Fibroblast of mammary gland (primary cell): Measurements from ENCODE around the gene RBM27.
A peak's percentile ranks its signal among the peaks of the same experiment; 100 is the strongest.
"Not testable (repeated sequence)": the region's sequence is repeated elsewhere in the genome, so short reads cannot be mapped to it uniquely, and the experiment has no call there.

Experiments
- DNase-seq: peaks from one replicate; pipeline ENCODE4 v3.0.0-alpha.2; 2010; ENCODE audit warnings: low read depth
- H3K4me3 ChIP-seq: 2 replicates; pipeline ENCODE4 v1.5.1; 2011; ENCODE audit warnings: low read depth, mild to moderate bottlenecking, low read length, moderate library complexity; ENCODE audit not compliant: control insufficient read depth
- TF ChIP-seq, protein P1 (sequence below): conservative IDR thresholded peaks from 2 replicates; pipeline ENCODE4 v1.5.1; 2011; ENCODE audit warnings: low read depth, low read length, inconsistent platforms; ENCODE audit not compliant: control insufficient read depth, insufficient read depth

Gene RBM27, protein sequence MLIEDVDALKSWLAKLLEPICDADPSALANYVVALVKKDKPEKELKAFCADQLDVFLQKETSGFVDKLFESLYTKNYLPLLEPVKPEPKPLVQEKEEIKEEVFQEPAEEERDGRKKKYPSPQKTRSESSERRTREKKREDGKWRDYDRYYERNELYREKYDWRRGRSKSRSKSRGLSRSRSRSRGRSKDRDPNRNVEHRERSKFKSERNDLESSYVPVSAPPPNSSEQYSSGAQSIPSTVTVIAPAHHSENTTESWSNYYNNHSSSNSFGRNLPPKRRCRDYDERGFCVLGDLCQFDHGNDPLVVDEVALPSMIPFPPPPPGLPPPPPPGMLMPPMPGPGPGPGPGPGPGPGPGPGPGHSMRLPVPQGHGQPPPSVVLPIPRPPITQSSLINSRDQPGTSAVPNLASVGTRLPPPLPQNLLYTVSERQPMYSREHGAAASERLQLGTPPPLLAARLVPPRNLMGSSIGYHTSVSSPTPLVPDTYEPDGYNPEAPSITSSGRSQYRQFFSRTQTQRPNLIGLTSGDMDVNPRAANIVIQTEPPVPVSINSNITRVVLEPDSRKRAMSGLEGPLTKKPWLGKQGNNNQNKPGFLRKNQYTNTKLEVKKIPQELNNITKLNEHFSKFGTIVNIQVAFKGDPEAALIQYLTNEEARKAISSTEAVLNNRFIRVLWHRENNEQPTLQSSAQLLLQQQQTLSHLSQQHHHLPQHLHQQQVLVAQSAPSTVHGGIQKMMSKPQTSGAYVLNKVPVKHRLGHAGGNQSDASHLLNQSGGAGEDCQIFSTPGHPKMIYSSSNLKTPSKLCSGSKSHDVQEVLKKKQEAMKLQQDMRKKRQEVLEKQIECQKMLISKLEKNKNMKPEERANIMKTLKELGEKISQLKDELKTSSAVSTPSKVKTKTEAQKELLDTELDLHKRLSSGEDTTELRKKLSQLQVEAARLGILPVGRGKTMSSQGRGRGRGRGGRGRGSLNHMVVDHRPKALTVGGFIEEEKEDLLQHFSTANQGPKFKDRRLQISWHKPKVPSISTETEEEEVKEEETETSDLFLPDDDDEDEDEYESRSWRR

DNA sequence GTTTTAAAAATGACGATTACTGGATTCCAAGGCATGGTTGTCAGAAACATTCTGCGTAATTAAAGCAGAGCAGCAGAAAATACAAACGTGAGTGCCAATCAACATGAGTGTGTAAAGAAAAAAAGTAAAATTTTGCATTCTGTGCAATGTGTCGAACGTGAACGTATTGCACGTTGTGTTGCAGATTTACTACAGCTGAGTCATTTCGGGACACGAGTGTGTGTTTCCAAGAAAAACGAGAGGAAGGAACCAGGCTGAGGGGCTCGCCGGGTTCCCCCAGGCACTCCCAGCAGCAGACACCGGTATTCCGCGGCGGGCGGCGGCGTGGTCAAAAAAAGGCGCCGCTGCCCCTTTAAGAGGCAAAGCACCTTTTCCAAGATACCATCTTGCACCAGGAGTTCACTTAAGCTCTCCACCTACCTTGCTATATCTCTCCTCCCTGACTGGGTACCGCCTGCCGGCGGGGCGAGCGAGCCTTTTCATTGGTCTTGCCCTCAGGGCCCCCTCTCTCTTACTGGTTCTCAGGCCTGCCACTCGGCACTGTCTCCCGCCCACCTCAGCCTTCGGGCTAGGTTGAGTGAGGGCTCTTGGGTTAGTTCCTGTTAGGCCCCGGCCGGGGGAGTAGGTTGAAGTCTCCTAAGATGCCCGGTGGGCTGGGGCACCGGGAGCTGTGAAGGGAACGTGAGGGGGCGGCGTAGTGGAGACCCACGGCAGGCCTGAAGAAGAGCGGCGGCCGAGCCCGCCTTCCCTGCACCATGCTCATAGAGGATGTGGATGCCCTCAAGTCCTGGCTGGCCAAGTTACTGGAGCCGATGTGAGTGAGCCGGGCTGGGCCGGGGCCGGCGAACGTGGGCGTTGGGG lies at the start of gene RBM27:
Gene RBM27 (plus strand): TSS at position 595 of the 861 bp plus-strand sequence. CDS start 161 bp downstream, at position 756.
- peak within 1 kb of the TSS; percentile 89 for H3K4me3 ChIP-seq
- TF ChIP-seq, protein P1, sequence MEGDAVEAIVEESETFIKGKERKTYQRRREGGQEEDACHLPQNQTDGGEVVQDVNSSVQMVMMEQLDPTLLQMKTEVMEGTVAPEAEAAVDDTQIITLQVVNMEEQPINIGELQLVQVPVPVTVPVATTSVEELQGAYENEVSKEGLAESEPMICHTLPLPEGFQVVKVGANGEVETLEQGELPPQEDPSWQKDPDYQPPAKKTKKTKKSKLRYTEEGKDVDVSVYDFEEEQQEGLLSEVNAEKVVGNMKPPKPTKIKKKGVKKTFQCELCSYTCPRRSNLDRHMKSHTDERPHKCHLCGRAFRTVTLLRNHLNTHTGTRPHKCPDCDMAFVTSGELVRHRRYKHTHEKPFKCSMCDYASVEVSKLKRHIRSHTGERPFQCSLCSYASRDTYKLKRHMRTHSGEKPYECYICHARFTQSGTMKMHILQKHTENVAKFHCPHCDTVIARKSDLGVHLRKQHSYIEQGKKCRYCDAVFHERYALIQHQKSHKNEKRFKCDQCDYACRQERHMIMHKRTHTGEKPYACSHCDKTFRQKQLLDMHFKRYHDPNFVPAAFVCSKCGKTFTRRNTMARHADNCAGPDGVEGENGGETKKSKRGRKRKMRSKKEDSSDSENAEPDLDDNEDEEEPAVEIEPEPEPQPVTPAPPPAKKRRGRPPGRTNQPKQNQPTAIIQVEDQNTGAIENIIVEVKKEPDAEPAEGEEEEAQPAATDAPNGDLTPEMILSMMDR: no peak
- peak; percentile 98 for DNase-seq

DNA sequence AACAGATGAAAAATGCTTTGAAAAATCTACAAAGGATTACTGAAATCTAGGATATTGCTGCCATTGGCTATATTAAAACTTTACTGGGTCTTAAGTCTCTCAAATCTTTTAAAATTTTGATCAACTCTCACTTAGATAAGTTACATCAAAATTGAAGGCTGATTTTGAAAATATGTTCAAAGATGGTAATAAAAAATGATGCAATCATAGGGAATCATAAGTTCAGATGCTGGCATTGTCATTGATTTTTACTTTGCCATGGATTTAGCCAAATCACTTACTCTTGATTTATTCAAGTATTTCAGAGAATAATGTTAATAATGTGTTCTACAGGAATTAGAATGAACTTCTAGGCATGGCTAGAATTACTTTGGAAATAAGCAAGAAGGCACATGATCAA lies 45.1 kb upstream of the RBM27 start:
- no peak for DNase-seq
- no peak overlapping the region for H3K4me3 ChIP-seq
- TF ChIP-seq, protein P1: no peak

DNA sequence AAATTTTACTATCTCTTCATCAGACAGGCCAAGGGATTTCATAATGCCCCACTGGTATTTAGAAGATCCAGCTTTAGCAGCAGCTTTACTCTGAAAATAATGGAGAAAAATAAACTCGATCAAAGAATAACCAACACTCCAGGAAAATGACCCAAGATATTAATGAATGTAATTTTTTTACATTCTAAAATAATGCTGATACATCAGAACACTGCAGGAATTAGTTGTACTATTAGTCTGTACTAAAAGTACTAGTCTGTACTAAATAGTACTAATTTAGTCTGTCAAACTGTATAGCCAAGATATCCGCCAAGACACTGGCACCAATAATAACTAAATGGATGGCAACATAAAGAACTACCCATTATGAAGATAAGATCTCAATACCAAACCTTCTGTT lies 39.0 kb upstream of the RBM27 start:
- TF ChIP-seq, protein P1: no peak
- no peak overlapping the region for H3K4me3 ChIP-seq
- no peak for DNase-seq

DNA sequence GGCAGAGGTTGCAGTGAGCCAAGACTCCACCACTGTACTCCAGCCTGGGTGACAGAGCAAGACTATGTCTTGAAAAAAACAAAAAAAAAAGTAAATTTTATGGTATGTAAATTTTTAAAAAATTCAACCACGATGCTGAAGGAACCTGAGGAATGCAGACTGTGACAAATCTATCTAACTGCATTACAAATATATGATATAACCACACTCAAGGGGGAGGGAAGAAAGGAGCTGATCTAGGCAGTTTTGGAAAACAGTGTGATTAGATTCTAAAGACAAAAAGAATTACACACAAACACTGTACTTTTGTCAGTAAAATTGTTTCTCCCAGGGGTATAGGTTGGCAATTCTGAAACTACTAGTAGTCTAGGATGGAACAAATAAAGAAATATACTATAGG lies 37.9 kb upstream of the RBM27 start:
- DNase-seq: no peak
- TF ChIP-seq, protein P1: no peak
- H3K4me3 ChIP-seq: no peak overlapping the region

DNA sequence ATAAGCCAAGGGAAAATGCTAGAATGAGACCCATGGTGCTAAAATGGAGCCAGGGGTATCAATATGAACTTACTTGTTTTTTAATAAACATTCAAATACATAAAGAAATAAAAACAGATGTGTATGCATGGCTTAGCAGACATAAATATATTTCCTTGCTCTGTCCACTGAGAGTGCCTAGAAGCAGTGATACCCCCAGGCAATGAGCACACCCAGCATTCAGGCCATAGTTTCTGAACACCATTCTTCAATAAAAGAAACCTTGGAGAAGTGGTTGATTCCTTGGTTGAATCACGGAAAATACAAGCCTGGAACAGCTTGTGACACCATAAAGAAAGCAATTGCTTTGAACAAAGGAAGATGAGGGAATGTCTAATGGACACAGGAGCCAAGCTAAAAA lies 37.5 kb upstream of the RBM27 start:
- H3K4me3 ChIP-seq: no peak overlapping the region
- TF ChIP-seq, protein P1: no peak
- no peak for DNase-seq

DNA sequence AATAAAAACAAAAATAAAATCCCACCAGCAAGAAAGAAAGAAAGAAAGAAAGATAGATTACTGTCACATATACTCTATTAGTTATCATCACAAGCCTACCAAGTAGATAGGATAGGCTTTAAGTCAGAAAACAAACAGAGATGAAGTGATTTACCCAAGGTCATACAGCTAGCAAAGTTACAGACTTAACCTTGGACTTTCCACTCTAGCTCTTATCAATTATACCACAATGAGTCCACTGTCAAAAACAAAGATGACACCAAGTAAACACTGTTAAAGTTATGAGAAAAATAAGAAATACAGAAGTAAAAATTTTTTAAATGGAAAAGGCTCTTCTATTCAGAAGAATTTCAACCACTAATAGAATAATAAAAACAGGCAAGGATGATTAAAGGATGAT lies 34.3 kb upstream of the RBM27 start:
- DNase-seq: no peak
- H3K4me3 ChIP-seq: no peak overlapping the region
- TF ChIP-seq, protein P1: no peak

DNA sequence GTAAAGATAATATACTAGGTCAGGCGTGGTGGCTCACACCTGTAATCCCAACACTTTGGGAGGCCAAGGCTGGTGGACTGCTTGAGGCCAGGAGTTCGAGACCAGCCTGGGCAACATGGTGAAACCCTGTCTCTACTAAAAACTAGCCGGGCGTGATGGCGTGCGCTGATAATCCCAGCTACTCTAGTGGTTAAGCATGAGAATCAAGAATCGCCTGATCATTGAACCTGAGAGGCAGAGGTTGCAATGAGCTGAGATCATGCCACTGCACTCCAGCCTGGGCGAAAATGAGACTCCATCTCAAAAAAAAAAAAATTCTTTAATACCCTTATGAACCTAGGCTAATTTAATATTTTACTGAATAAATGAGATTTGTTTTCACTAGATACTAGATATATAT lies 30.4 kb upstream of the RBM27 start:
- DNase-seq: not testable (repeated sequence)

More for the DNA sequence above, 30.4 kb upstream of the RBM27 start:
- not testable (repeated sequence) for H3K4me3 ChIP-seq
